ENCODE measurements around the gene FOXO1. TPM values are rescaled to one million over a fixed set of nuclear protein-coding genes. Genes with fewer than 3 reads are reported as not detected.

Gene FOXO1
- total RNA-seq, 4 donors from 2014 or later: 9.1 to 42.3 (median 14.2) TPM

- intact Hi-C loops (cut with DNase I): no loop called here
- no peak overlapping the region for H3K27ac ChIP-seq
- WGBS, 2 donors: 98 to 100% methylated on average over 1 to 7 of the region's 7 CpGs
These were observed 120.4 kb downstream of the FOXO1 start for GRCh38 chr13:40546047-40546446.

GRCh38 chr13:40540328-40541044 is 126.0 kb downstream of the FOXO1 start:
- H3K27ac ChIP-seq: peak overlapping the region in 3 of 4 donors; percentile 7 to 45 (median 42)
- no peak for TF ChIP-seq POLR2A (IDR thresholded peaks at IDR 0.05)
- TF ChIP-seq, protein P1, sequence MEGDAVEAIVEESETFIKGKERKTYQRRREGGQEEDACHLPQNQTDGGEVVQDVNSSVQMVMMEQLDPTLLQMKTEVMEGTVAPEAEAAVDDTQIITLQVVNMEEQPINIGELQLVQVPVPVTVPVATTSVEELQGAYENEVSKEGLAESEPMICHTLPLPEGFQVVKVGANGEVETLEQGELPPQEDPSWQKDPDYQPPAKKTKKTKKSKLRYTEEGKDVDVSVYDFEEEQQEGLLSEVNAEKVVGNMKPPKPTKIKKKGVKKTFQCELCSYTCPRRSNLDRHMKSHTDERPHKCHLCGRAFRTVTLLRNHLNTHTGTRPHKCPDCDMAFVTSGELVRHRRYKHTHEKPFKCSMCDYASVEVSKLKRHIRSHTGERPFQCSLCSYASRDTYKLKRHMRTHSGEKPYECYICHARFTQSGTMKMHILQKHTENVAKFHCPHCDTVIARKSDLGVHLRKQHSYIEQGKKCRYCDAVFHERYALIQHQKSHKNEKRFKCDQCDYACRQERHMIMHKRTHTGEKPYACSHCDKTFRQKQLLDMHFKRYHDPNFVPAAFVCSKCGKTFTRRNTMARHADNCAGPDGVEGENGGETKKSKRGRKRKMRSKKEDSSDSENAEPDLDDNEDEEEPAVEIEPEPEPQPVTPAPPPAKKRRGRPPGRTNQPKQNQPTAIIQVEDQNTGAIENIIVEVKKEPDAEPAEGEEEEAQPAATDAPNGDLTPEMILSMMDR (IDR thresholded peaks at IDR 0.05): no peak
- no peak overlapping the region for H3K4me3 ChIP-seq
- H3K27me3 ChIP-seq: no peaks in the 10 kb centered on the region
- intact Hi-C loops (cut with DNase I): no loop called here
- H3K4me1 ChIP-seq: peaks cover 6 to 43% (median 15%) of the 10 kb centered on the region in 3 donors
- no peak for DNase-seq
- H3K36me3 ChIP-seq: no peaks in the 10 kb centered on the region
- no peaks in the 10 kb centered on the region for H3K9me3 ChIP-seq
- 37 to 44% methylated on average over 8 of the region's 8 CpGs for WGBS, 2 donors

More at GRCh38 chr13:40546047-40546446, 120.4 kb downstream of the FOXO1 start:
- H3K9me3 ChIP-seq: no peaks in the 10 kb centered on the region
- no peak overlapping the region for H3K4me3 ChIP-seq
- no peaks in the 10 kb centered on the region for H3K36me3 ChIP-seq
- TF ChIP-seq, protein P1 (IDR thresholded peaks at IDR 0.05): no peak
- TF ChIP-seq POLR2A (IDR thresholded peaks at IDR 0.05): no peak
- no peaks in the 10 kb centered on the region for H3K27me3 ChIP-seq
- DNase-seq: no peak
- H3K4me1 ChIP-seq: peaks cover 0 to 6% (median 0%) of the 10 kb centered on the region in 3 donors

DNA sequence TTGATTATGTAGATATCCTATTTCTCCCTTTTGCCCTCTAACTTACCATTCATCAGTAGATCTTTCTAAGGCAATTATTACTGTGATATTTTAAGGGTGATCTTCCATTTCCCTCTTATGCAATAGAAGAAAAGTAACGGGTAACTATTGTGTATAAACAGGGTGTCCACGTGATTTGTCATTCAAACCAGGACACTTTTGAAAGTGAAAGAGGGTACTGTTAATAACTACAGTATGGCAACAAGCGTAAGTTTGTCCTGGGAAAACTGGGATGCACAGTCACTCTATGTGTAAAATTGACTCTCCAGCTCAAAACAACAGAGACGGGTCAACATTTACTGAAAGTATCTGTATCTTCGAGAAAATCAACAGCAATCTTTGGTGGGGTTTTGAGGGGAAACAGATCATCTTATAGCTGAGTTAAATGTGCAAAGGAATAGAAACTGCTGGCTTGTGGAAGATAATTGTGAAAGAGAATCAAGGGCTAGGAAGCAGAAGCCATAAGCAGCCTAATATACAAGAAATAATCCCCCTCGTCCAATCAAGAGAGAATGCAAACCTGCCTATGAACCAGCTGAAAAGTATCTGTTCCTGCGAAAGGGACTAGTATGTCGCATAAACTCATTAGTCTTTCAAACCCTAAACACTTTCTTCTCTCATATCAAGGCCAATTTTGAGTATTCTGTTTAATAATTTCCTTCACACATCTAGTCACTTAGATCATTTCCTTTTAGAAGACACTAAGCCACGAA is 126.7 kb downstream of the FOXO1 start:
- DNase-seq: no peak
- peak overlapping the region in 3 of 4 donors; percentile 1 to 45 (median 42) for H3K27ac ChIP-seq
- peaks cover 6 to 46% (median 15%) of the 10 kb centered on the region in 3 donors for H3K4me1 ChIP-seq
- intact Hi-C loops (cut with DNase I): no loop called here
- TF ChIP-seq, protein P1 (IDR thresholded peaks at IDR 0.05): no peak
- TF ChIP-seq POLR2A (IDR thresholded peaks at IDR 0.05): no peak
- H3K4me3 ChIP-seq: no peak overlapping the region
- no peaks in the 10 kb centered on the region for H3K36me3 ChIP-seq
- 53 to 68% methylated on average over 9 of the region's 9 CpGs for WGBS, 2 donors
- H3K27me3 ChIP-seq: no peaks in the 10 kb centered on the region
- H3K9me3 ChIP-seq: no peaks in the 10 kb centered on the region

GRCh38 chr13:40537146-40537895 is 129.1 kb downstream of the FOXO1 start:
- H3K36me3 ChIP-seq: no peaks in the 10 kb centered on the region
- H3K27ac ChIP-seq: peak overlapping the region in 3 of 4 donors; percentile 4 to 38 (median 24)
- H3K9me3 ChIP-seq: no peaks in the 10 kb centered on the region
- H3K4me3 ChIP-seq: no peak overlapping the region
- peaks cover 6 to 46% (median 15%) of the 10 kb centered on the region in 3 donors for H3K4me1 ChIP-seq
- WGBS, 2 donors: 62 to 77% methylated on average over 5 to 11 of the region's 13 CpGs
- no peak for DNase-seq
- H3K27me3 ChIP-seq: no peaks in the 10 kb centered on the region
- intact Hi-C loops (cut with DNase I): no loop called here
- TF ChIP-seq POLR2A (IDR thresholded peaks at IDR 0.05): no peak
- TF ChIP-seq, protein P1 (IDR thresholded peaks at IDR 0.05): no peak

All from esophagus squamous epithelium (tissue), 5 donors.